OCI-LY7 (cell line): Measurements from ENCODE around the gene ACTL8. TPM values are rescaled to one million over a fixed set of nuclear protein-coding genes. Genes with fewer than 3 reads are reported as not detected.

Experiments used
- BruUV-seq: library from RNA; stranded (reverse); fragments of 400-500 nt; replicated peaks from 2 replicates; lab custom pipeline; 2021; lab: Mats Ljungman, UMichigan
- CTCF ChIA-PET: fragments of 300-600 bp; sonication (Branson Sonifier 250); formaldehyde crosslinking; loops from one replicate; lab custom pipeline; 2022; ENCODE audit warnings: antibody characterized with exemption; ENCODE audit not compliant: unreplicated experiment; lab: Charles Lee
- POLR2A ChIA-PET: fragments of 300-600 bp; sonication (Branson Sonifier 250); formaldehyde crosslinking; loops from one replicate; lab custom pipeline; 2022; ENCODE audit warnings: antibody characterized with exemption; lab: Charles Lee
- DNase-seq: peaks from one replicate; pipeline ENCODE4 v3.0.0-alpha.2; 2015; ENCODE audit warnings: low spot score
- H2AFZ ChIP-seq: fragments of 200-600 bp; sonication (generic), shearing (Covaris generic); 2 replicates; pipeline ENCODE4 v1.6.1; 2014; ENCODE audit warnings: mild to moderate bottlenecking, antibody characterized with exemption, low read length, moderate library complexity
- H3K27ac ChIP-seq: fragments of 200-600 bp; sonication (generic); 2 replicates; pipeline ENCODE4 v1.5.1; 2014; ENCODE audit warnings: mixed run types, low read depth, mild to moderate bottlenecking, moderate library complexity, low read length, inconsistent platforms; ENCODE audit not compliant: poor library complexity, severe bottlenecking
- H3K36me3 ChIP-seq: fragments of 200-600 bp; sonication (generic); 2 replicates; pipeline ENCODE4 v1.6.1; 2014; ENCODE audit warnings: mild to moderate bottlenecking, antibody characterized with exemption, low read length, moderate library complexity, mixed read lengths; ENCODE audit not compliant: insufficient read depth
- H3K4me1 ChIP-seq: fragments of 200-600 bp; sonication (generic); 2 replicates; pipeline ENCODE4 v1.5.1; 2014; ENCODE audit warnings: mild to moderate bottlenecking, low read length; ENCODE audit not compliant: insufficient read depth, poor library complexity, severe bottlenecking
- H3K4me2 ChIP-seq: fragments of 200-600 bp; sonication (generic); 2 replicates; pipeline ENCODE4 v1.6.1; 2014; ENCODE audit warnings: mild to moderate bottlenecking, low read length
- H3K4me3 ChIP-seq: fragments of 200-600 bp; sonication (generic); 2 replicates; pipeline ENCODE4 v1.5.1; 2014; ENCODE audit warnings: mild to moderate bottlenecking, low read depth, low read length; ENCODE audit not compliant: poor library complexity, severe bottlenecking
- H3K79me2 ChIP-seq: fragments of 200-600 bp; sonication (generic); 2 replicates; pipeline ENCODE4 v1.6.1; 2016; ENCODE audit warnings: low read depth, mild to moderate bottlenecking, low read length, moderate library complexity, mixed read lengths; ENCODE audit not compliant: insufficient read depth
- H3K9me2 ChIP-seq: fragments of 200-600 bp; sonication (generic); 2 replicates; pipeline ENCODE4 v1.6.1; 2016; ENCODE audit warnings: mild to moderate bottlenecking, low read length, mixed read lengths; ENCODE audit not compliant: insufficient read depth
- H3K9me3 ChIP-seq: fragments of 200-600 bp; sonication (generic); 2 replicates; pipeline ENCODE4 v1.6.1; 2014; ENCODE audit warnings: mild to moderate bottlenecking, mixed run types, low read length, mixed read lengths
- H4K20me1 ChIP-seq: fragments of 200-600 bp; sonication (generic); 2 replicates; pipeline ENCODE4 v1.6.1; 2014; ENCODE audit warnings: mild to moderate bottlenecking, antibody characterized with exemption, low read length, moderate library complexity, mixed read lengths; ENCODE audit not compliant: insufficient read depth
- CTCF ChIP-seq: fragments of 200-600 bp; sonication (generic); conservative IDR thresholded peaks from 2 replicates; pipeline ENCODE4 v1.5.1; 2014; ENCODE audit warnings: mild to moderate bottlenecking, antibody characterized with exemption, low read length, moderate library complexity, mixed read lengths
- EZH2phosphoT487 ChIP-seq: fragments of 200-600 bp; sonication (generic); IDR thresholded peaks from 2 replicates; pipeline ENCODE4 v1.6.1; 2018; ENCODE audit warnings: low read depth, borderline replicate concordance, mild to moderate bottlenecking, mixed run types, antibody characterized with exemption, low read length, moderate library complexity, mixed read lengths
- intact Hi-C: fragments of 100-400 bp; cut with micrococcal nuclease; formaldehyde crosslinking; loops from one replicate; pipeline ENCODE4 v1.10.0; 2022; ENCODE audit not compliant: unreplicated experiment
- total RNA-seq, 2 experiments: library from RNA; depleted of rRNA in 1 of 2; stranded (reverse); fragments of >200 nt in 1 of 2; shearing (Covaris generic) in 1 of 2; gene quantifications; 2 replicates each; pipeline ENCODE4 v1.2.3, GENCODE V29; 2014 to 2022

ACTL8 gene
- total RNA-seq, 2 experiments from 2014 or later: not detected

- Histone ChIP-seq H2AFZ (no peak overlapping the region), H3K4me1 (no peaks in the 10 kb centered on the region), H3K9me2 (no peaks in the 10 kb centered on the region), H3K27ac (no peak overlapping the region), H3K4me2 (no peak overlapping the region), H3K4me3 (no peak overlapping the region), H4K20me1 (no peaks in the 10 kb centered on the region), H3K36me3 (no peaks in the 10 kb centered on the region), H3K9me3 (no peaks in the 10 kb centered on the region), H3K79me2 (no peaks in the 10 kb centered on the region)
- ChIA-PET CTCF (no interaction called here), POLR2A (no interaction called here)
- TF ChIP-seq CTCF (no peak), EZH2phosphoT487 (no peak)
- BruUV-seq: no TSS peak
- intact Hi-C loops: no loop called here
- DNase-seq: no peak
Observed at GRCh38 chr1:17739050-17739449, 16.1 kb upstream of the ACTL8 start.

GRCh38 chr1:17741052-17741451 is 14.1 kb upstream of the ACTL8 start:
- intact Hi-C loops: loop anchor here (10.0 kb wide), 1 partner anchor 76 kb away; no protein-coding TSS in a partner anchor
- H3K4me1 ChIP-seq: no peaks in the 10 kb centered on the region
- POLR2A ChIA-PET: no interaction called here
- no peaks in the 10 kb centered on the region for H3K9me3 ChIP-seq
- CTCF ChIA-PET: no interaction called here
- H3K27ac ChIP-seq: no peak overlapping the region
- no peak for DNase-seq
- no peak overlapping the region for H3K4me3 ChIP-seq
- H2AFZ ChIP-seq: no peak overlapping the region
- H4K20me1 ChIP-seq: no peaks in the 10 kb centered on the region
- H3K9me2 ChIP-seq: no peaks in the 10 kb centered on the region
- no peak overlapping the region for H3K4me2 ChIP-seq
- H3K36me3 ChIP-seq: no peaks in the 10 kb centered on the region
- no TSS peak for BruUV-seq
- no peak for TF ChIP-seq EZH2phosphoT487
- peak; percentile 44; the same call in 1 of the 2 replicates for TF ChIP-seq CTCF
- H3K79me2 ChIP-seq: no peaks in the 10 kb centered on the region

GRCh38 chr1:17742583-17742982 is 12.6 kb upstream of the ACTL8 start:
- no TSS peak for BruUV-seq
- Histone ChIP-seq H3K4me1 (no peaks in the 10 kb centered on the region), H3K4me2 (no peak overlapping the region), H2AFZ (no peak overlapping the region), H4K20me1 (no peaks in the 10 kb centered on the region), H3K36me3 (no peaks in the 10 kb centered on the region), H3K4me3 (no peak overlapping the region), H3K79me2 (no peaks in the 10 kb centered on the region), H3K9me2 (no peaks in the 10 kb centered on the region), H3K27ac (no peak overlapping the region), H3K9me3 (no peaks in the 10 kb centered on the region)
- no peak for TF ChIP-seq CTCF
- TF ChIP-seq EZH2phosphoT487: no peak
- intact Hi-C loops: loop anchor here (10.0 kb wide), 1 partner anchor 78 kb away; no protein-coding TSS in a partner anchor
- CTCF ChIA-PET: no interaction called here
- no peak for DNase-seq
- POLR2A ChIA-PET: no interaction called here
